GM19025 (cell line): Measurements from ENCODE around the gene LETM1.
"Not testable (repeated sequence)": the region's sequence is repeated elsewhere in the genome, so short reads cannot be mapped to it uniquely, and the experiment has no call there.

Experiments
- ATAC-seq: cut with Tn5 transposase; IDR thresholded peaks from one replicate; pipeline ENCODE4 v1.9.1; 2021; ENCODE audit warnings: mild to moderate bottlenecking, low read depth, moderate library complexity; ENCODE audit not compliant: unreplicated experiment

Gene LETM1

DNA sequence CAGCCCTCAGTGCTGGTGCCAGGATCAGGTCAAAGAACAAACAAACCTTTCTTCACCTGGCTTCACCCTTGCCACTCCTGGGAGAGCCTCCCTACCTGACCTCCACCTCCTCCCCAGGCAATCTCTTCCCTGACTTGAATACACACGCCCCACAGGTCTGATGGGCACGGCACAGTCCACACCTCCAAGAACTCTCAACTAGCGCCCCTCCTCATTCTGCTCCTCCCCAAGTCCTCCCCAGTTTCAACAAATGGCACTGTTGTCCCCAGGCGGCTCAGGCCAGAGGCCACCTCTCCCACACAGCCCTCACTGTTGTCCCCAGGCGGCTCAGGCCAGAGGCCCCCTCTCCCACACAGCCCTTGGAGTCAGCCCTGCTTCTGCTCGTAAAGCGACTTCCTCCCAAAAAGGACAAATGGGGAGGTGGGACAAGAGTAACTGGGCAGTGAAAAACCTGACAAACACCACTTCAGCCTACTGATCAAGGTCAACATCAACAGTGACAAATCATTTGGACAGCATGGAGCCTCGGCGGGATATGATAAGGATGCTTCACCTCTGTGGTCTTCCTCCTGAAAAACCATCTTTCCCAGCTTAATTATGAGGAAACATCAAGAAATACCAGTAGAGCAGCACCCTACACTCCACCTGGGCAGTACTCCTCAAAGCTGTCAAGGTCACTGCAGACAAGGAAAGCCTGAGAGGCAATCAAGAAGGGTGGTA, 2.9 kb downstream of the LETM1 start:
- no peak for ATAC-seq

DNA sequence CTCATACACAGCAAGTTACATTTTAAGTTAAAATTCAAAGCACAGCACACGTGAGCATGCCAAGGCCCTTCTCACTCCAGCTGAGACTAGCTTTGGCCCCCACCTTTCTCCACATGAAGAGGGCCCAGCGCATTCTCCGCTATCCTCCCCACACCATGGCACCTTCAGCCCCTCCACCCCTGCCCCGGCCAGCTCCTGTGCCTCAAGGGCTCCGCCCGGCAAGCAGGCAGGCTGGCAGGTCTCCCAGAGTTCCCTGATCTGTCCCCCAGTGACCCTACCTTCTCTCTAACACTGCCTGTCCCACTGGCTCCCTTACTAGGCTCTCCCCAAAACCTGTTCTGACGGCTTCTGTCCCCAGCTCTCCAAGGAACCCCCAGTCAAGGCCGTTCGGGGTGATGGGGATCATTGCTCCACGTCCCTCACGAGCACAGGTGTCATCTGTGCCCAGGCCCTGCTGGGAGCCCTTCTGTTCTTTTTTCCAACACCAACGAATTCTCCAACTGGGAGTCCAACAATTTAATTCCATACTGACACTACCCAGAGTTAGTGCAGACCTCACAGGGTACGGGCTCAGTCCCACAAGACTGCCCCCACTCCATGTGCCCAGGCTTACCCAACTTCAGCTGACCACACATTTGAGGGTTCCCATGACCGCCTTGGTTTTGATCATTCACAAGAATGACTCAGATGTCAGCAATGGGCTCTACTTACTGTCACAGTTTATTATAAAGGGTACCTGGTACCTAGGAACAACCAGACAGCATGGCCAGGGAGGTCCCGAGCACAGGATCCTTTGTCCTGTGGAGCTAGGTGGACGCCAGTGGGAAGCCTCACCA, 4.2 kb downstream of the LETM1 start:
- ATAC-seq = no peak

DNA sequence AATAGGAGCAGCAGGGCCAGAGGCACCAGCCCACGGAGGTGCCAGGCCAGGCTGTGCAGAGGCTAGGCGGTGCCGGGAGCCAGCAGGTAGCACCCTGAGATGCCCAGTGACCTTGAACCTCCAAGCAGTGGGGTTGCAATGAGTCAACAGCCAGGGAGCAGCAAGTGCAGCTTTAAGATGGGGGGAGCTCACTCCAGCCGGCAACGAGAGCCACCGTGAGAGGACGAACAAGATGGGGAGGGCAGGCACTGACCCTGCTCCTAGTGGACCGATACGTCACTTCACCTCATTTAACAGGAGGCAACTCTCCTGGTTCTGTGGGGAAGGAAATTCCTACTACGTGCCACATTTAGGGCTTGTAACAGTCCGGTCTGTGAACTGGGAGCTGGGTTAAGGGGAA, 4.8 kb downstream of the LETM1 start:
- no peak for ATAC-seq

DNA sequence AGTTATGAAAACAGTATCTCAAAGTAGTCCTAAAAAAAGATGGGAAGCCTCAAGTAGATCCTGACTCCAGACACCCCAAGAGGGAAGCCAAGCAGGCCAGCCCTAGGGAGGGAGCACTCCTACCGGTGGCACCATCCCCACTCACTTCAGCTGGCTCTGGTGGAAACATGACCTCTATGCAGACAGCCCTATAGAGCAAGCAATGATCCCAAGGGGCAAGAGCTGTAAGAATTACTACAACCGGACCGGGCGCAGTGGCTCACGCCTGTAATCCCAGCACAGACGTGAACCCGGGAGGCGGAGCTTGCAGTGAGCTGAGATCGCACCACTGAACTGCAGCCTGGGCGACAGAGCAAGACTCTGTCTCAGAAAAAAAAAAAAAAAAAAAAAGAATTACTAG, 5.7 kb downstream of the LETM1 start:
- ATAC-seq = no peak

DNA sequence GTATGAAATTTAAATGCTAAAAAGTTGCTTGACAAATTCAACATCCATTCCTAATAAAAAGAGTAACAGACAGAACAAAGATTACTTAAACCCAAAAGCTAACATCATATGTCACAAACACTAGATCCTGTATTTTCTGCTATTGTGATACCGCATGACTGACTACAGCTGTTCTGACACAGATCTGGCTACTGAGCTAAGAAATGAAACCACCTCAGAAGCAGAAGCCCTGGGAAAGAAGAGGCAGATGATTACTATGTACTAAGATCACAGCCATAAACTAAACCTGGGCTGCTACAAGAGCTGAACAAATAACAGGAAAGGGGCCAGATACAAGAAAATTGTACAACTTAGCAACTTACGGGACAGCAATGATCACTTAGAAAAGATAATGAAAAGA, 9.4 kb downstream of the LETM1 start:
- ATAC-seq = no peak

DNA sequence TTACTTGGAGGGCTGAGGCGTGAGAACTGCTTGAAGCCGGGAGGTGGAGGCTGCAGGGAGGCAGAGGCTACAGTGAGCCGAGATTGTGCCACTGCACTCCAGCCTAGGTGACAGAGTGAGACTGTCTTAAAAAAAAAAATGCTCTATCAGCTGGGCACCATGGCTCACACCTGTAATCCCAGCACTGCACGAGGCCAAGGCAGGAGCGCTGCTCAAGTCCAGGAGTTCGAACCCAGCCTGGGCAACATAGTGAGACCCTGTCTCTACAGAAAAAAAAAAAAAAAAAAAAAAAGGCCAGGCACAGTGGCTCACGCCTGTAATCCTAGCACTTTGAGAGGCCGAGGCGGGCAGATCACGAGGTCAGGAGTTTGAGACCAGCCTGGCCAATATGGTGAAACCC, 11.3 kb downstream of the LETM1 start:
- not testable (repeated sequence) for ATAC-seq

DNA sequence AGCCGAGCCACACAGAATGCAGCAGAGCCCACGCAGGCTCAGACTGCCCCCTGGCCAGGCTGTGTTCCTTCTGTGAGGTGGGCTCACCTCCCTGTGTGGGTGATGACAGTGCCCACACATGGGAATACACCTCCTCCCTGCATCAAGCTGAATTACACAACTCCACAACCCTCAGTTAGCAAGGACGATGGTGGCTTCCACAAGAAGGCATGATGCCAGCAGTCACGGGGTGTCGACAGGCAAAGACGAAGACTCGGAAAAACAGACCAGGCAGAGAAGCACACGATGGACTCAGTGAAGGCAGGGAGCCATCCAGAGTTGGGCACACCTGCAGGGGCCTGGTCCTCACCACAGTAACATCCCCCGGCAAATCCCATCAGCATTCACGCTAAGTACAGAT, 12.1 kb downstream of the LETM1 start:
- no peak for ATAC-seq

DNA sequence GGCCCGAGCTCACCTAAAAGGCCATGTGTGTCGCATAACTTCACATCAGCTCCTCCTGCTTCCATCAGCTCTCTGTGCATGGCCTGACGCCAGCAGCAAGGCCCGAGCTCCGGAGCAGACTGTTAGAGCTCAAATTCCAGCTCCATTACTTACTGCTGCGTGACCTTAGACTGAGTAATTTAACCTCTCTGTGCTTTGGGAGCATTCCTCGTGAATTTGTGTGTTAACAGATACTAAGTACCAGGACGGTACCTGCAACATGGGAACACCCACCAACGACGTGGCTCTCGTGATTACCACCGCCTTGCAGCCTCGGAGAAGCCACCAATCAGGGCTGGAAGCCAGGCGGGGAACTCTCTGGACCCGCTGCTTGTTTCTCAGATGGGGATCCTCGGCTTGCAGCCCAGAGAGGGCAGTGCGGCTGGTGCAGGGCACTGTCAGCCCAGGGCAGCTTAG, 12.9 kb downstream of the LETM1 start:
- ATAC-seq = no peak

DNA sequence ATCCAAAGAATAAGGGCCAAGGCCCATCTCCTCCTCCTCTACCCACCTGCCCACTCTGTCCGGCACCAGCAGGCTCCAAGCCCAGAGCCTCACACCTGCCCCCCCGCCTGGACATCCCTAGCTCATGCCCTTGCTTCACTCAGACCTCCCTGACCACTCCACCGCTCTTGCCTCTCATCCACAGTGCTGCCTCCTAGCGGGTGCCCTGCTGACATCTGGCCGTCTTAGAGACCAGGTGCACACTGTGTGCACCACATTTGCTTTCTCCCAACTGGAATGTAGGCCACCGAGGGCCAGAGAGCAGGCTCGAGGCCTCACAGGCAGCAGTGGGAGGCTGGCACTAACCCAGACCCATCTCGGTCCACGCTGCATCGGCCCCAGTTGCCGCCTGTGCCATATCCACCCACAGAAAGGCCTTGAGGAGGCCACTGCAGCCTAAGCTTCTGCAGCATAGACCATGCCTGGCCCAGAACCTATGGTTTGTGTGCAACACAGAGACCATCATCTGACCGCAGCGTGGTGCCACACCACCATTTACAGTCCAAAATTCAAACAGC, 13.5 kb downstream of the LETM1 start:
- no peak for ATAC-seq

DNA sequence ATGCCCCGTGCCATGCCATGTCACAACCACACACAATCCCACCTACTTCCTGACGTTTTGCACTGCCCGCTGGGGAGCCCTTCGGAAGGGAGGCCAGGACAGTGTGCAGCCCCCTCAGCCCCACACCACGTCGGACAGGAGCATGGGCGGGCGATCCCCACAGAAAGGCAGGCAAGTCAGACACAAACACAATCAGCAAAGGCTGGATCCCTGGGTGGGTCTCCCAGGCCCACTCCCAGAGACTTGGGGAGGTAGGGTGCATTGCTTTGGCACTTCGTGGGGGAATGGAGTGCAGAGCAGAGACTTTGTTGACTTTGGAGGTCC, 14.1 kb downstream of the LETM1 start:
- ATAC-seq = no peak

DNA sequence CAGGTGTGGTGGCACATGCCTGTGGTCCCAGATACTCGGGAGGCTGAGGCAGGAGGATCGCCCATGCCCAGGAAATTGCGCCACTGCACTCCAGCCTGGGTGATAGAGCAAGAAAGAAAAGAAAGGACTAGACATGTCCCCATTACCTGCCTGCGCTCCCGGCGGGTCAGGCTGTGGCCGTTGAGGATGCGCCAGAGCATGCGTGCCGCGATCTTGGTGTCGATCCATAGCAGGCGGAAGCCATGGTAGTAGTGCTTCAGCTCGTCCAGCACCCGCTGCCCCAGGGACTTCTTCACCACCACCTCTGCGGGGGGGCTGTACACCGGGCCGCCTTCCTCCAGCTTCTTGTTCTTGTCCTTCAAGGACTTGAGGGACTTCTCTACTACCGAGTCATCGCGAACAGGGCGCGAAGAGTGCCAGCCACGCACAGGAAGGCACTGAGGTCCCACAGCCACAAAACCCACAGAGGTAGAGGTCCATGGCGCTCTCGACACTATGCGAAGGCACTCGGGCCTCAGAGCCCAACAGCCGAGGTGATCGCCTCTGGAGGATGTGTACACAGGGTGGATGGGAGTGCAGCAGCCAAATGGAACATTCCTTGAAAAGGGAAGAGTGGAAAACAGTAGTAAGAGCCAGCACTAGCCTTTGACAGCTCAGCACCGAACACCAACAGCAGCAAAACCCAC, 14.6 kb downstream of the LETM1 start:
- no peak for ATAC-seq

DNA sequence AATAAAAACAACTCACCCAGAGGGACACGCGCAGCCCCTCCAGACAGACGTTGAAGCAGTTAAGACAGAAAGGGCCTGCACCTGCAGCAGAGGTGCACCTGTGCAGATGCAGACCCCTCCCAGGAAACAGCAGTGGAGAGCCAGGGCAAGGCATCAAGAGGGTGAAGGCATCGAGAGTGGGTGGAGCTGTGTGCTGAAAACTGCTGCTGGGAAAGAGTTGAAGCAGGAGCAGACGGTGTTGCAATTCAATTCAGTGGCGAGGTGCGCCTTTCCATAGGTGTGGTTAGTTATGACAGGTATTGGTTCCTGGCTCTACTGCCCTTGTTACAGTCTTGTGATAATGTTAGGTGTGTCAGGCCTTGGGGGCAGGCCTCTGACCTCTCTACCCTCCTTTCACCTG, 16.7 kb downstream of the LETM1 start:
- no peak for ATAC-seq

DNA sequence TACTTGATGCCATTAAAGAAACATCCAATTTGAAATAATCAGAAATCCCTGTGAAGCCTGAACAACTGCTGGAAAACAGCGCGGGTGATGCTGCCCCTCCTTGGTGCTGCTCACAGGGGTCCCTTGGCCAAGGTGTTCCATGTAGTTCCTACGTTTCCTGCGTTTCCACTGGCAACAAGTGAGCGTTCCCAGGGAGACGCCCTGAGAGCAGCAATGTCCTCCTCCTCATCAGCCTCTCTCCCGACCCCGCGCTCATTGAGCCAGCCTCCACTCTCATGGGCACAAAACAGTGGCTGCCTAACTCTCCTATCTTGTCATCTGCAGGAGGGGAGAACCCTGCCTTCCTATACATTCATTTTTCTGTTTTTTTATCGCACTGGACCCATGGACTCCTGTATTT, 18.9 kb downstream of the LETM1 start:
- no peak for ATAC-seq

DNA sequence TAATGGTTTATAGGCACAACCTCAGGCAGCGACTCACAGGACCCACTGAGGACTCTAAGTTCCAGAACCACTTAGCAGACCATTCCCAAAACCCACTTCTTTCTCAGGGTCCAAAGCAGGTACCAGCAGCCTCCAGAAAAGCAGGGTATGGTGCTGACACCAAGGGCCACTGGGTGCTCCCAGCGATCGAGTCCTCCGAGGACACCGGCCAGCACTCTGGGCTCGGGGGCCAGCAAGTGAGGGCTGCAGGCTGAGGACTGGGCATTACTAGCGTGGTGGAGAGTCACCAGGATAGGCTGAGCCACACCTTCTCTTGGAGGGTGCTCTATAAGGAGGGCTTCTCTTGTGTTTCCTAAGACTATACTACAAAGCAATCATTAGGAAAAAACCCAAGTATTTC, 19.3 kb downstream of the LETM1 start:
- ATAC-seq = no peak

DNA sequence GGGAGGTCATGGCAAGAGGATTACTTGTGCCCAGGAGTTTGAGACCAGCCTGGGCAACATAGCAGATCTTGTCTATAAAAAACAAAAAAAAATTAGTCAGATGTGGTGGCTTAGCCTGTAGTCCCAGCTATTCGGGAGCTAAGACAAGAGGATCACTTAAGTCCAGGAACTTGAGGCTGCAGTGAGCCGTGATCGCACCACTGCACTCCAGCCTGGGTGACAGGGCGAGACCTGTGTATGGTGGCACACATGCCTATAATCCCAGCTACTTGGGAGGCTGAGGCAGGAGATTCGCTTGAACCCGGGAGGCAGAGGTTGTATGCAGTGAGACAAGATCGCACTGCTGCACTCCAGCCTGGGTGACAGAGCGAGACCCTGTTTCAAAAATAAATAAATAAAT, 20.1 kb downstream of the LETM1 start:
- not testable (repeated sequence) for ATAC-seq

DNA sequence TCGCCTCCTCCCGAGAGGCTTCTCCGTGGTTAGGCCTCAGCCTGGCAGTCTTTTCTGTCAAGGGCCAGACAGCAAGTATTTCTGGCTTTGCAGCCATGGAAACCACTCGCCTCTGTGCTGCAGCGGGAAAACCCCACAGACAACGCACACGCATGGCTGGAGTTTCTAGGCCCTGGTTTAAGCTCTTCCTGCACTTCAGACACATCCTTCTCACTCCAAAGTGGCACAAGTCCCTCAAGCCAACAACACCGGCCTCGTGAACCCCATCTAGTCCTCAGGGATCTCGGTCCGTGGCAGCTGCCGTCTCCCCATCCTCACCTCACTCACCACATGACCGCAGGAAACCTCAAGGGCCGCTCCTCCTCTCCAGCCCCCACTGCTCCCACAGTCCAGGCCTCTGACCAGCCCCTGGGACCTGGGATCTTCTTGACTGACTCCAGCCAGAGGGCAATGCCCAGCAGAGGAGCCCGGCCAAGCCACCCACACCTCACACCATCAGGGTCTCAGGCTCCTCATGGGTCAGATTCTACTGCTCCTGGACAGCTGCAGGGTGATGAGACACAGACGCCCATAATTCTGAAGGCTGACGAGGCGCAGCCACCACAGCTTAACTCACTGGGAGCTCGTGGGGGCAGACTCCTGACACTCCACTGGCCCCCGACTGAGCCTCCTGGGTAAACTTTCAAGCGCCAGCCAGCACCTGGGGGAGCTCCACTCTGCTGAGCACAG, 21.7 kb downstream of the LETM1 start:
- peak; percentile 77 for ATAC-seq

DNA sequence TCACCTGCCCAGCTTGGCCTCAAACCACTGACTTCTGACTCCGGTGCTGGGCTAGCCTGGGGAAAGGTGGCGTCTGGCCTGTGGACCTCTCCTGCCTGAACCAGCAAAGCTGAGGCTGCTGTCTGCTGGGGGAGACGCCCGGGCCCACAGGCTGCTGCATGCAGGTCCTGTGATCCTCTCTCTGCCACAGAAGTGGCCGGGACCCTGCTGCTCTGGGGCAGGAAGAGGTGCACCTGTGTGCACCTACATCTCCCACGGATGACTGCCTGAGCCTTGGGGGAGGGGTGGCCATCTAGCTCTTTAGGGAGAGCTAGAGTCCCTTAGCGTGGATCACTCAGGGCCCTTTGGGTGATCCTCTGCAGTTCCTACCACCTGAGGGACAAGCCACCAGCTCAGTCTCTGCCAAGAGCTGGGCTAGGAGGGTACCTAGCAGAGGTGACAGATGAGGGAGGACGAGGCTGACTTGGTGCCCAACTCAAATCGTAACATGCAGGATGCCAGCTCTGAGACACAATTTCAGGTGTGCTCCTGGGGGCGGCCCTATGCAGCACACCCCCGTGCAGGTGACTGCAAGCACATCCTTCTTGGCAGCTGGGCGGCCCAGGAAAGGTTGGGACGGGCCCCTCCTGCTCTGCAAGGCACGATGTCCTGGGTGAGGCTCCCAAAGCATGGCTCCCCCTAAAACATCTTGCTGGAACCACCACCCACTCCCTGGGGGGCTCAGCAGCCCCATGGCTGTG, 22.5 kb downstream of the LETM1 start:
- no peak for ATAC-seq

DNA sequence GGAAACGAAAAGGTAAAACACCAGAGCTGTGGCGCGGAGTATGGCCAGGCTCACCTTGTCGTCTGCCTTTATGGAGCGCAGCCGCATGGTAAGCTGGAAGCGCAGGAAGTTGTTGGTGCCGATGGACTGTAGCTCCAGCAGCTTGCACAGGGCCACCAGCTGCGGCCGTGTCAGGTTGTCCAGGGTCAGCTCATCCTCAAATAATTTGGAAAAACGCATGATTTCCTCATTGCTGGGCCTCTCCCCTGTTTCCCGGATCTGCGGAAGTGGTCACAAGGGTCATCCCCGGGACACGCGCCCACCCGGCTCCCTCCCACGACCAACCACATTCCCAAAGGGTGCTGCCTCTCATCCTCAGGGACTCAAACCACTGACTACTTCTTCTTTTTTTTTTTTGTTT, 23.3 kb downstream of the LETM1 start:
- ATAC-seq = no peak

DNA sequence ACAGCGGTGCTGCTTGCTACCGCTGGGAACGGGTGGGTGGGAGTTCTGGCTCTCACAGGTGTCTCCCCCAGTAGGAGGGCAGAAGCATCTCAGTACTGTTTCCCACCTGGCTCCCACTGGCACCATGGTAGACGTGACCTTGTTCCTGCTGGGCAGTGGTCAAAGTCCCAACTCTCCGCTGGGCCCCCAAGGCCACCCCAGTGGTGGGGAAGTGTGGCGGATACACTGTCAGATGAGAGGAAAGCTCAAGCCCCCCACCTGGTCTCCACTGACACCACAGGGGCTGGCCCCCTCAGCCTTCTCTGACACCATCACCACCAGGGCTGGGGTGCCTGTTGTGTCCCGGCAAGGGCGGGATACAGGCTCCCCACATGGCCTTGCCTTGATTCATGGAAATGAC, 24.6 kb downstream of the LETM1 start:
- ATAC-seq = no peak

DNA sequence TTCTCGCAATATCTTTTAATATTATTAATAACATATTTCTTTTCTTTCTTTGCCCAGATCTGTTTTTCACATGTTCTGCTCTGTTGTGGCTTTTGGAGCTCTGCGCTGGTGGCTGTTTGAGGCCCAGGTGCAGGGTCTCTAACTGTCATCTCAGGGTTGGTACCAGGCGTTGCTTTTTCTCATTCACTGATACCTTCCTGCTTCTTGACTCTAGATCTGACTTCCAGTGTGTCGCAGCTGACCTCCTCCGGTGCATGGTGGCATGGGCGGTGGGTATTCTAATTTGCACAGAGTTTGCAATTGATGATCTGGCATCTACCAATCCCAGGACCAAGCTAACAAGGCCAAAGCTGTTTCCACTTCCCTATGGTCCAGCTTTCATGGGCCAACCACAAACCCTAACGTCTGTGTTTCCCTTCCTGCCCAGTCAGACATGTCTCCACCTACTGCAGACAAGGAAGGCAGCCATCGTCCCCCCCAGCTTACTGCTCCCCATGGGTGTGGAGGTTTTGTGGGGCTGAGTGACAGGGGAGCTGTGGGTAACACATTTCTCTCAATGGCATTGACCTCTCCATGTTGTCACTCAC, 25.2 kb downstream of the LETM1 start:
- no peak for ATAC-seq
